HG03521 (cell line): ENCODE results near the gene RIPK3.
"Not testable (repeated sequence)": the region's sequence is repeated elsewhere in the genome, so short reads cannot be mapped to it uniquely, and the experiment has no call there.

Experiments used
- ATAC-seq: cut with Tn5 transposase; IDR thresholded peaks from one replicate; pipeline ENCODE4 v1.9.1; 2021; ENCODE audit warnings: mild to moderate bottlenecking, moderate library complexity; ENCODE audit not compliant: unreplicated experiment

The RIPK3 gene

DNA sequence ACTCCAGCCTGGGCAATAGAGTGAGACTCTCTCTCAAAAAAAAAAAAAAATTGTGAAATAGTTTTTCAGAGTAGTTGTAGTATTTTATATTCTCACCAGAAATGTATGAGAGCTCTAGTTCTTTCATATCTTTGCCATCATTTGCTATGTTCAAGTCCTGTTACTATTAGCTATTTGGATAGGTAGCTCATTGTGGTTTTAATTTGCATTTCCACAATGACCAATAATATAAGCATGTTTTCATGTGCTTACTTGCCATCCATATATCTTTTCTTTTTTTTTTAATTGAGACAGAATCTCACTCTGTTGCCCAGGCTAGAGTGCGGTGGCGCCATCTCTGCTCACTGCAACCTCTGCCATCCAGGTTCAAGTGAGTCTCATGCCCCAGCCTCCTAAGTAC lies 8.4 kb upstream of the RIPK3 start:
- no peak for ATAC-seq

DNA sequence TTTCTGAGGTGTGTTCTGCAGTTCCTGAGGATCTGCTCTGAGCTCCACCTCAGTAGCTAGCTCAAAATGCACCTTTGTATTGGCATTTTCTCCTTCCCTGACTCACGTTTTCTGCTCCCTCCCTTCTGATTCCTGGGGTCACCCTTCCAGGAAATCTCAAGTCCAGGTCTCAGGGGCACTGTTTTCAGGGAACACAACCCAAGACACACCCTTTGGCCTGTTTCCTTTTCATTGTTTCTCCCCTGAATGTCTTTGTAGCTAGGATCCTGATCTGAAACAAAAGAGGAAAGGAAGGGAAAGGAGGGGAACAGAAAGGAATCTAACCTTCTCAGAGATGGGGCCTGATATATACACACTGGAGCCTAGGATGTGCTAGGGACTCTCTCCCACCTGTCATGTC lies 7.3 kb upstream of the RIPK3 start:
- ATAC-seq, result no peak

DNA sequence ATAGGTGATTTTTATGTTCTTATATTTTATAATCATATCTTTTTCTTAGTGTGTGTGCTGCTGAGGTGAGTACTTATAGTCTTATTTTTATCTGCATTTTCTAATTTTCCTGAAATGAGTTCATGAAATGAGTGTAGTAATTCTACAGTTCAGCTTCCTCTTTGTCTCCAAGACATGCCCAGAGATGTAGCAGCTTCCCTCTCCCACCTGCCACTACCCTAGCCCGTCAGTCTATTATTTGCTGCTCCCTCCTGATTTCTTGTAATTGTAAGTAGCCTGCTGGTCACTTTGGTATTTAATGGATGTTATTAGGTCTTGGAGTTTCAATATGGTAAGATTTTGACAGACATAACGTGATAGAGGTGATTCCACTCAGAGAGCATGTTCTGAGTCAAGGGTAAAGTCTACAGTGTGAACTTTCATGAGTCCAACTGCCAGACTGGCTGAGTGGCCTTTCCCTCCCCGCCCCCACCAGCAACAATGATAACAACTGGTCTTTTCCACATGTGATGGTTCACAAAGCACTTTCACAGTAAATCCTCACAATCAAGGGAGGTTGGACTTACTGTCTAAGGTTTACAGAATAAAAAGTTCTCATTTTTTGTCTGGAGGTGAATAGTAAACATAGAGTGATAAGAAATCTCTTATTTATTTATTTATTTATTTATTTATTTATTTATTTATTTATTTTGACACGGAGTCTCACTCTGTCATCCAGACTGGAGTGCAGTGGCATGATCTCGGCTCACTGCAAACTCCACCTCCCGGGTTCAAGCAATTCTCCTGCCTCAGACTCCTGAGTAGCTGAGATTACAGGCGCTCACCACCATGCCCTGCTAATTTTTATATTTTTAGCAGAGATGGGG lies 4.2 kb upstream of the RIPK3 start:
- ATAC-seq, result no peak

- ATAC-seq, result no peak
Observed at GRCh38 chr14:24342889-24343288, 3.1 kb upstream of the RIPK3 start.

GRCh38 chr14:24340606-24341005 lies 815 bp upstream of the RIPK3 start:
- no peak for ATAC-seq

GRCh38 chr14:24338843-24339242 lies 948 bp downstream of the RIPK3 start:
- ATAC-seq, result no peak

GRCh38 chr14:24337824-24338175 lies 2.0 kb downstream of the RIPK3 start:
- no peak for ATAC-seq

- no peak for ATAC-seq
Observed at GRCh38 chr14:24337144-24337823, 2.5 kb downstream of the RIPK3 start.

- no peak for ATAC-seq
Observed at GRCh38 chr14:24335461-24336171, 4.2 kb downstream of the RIPK3 start.

- no peak for ATAC-seq
Observed at GRCh38 chr14:24334431-24335291, 5.1 kb downstream of the RIPK3 start, which contains the start of gene ADCY4. Gene ADCY4, minus strand, starts transcription at chr14:24335071. Its CDS starts 419 bp downstream, at chr14:24334652.

- peak; percentile 69 for ATAC-seq
Observed at GRCh38 chr14:24332268-24332993, 7.4 kb downstream of the RIPK3 start.

- ATAC-seq, result no peak
Observed at GRCh38 chr14:24331731-24332267, 8.0 kb downstream of the RIPK3 start.

DNA sequence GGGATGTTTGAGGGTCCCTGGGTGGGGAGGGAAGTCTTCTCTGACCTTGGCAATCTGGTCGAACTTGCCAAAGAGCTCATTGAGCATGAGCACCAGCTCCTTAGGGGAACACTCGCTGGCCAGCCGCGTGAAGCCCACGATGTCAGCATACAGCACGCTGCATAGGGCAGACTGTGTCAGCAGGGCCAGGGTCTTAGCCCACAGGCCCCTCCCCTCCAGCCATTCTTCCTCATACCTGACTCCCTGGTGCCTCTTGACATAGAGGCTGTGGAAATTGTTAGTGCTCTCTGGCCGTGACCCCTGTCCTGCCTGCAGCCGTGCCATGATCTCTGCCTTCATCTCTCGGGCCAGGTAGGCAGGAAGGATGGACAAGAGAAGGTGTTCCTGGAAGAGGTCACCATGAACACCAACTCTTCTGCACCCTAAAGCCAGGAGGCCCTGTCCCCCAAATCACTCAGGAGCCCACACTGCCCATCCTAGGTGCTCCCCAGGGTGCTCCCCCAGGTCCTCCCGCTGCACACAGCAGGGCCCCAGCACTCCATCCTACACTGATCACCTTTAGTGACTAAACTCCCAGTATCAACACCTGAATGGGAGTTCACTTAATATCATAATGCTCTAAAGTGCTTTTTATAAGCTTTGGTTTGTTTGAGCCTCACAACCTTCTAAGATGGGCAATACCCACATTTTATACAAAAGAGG lies 8.7 kb downstream of the RIPK3 start:
- no peak for ATAC-seq

GRCh38 chr14:24329736-24330135 lies 10.1 kb downstream of the RIPK3 start:
- ATAC-seq, result no peak

DNA sequence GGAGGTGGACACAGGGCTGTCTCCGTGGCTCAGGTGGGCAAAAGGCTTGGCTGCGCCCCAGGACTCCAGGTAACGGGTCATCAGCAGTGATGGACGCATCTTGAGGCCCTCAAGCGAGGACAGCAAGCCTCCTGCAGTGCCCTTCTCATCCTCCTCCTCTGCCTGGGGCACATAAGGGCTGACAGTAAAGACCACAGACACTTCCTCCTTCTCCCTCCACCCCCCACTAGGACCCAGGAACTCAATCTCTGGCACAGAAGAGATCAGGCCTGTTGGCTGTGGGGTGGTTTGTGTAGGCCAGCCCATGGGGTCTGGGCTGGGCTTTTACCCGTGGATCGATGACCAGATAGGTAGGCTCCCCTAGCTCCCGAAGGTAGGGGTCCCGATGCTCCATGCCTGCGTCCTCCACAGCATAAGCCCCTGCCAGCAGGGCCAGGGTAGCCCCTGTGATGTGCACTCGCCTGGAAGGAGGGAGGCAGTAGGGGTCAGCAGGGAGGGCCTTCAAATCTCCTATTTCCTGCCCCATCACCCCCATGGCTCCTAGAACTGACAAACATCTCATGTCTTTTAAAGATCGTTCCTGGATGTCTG lies 10.6 kb downstream of the RIPK3 start:
- no peak for ATAC-seq

GRCh38 chr14:24327914-24328313 lies 11.9 kb downstream of the RIPK3 start:
- not testable (repeated sequence) for ATAC-seq

DNA sequence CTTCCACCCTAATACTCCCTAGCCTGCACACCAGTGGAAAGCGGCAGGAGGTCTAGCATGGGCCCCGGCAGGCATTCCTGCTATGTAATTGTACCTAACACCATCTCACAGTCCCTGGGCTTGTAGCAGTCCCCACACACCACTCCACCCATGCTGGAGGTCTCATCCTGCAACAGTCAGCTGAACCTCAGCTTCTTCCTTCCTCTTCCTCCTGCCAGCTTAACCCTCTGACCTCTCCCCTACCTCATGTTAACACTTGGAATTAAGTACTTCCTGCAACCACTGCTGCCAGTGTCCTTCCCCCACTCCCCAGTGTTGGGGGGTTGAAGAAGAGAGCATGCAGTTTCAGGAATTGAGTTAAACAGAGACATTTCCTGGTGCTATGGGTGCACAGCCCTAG lies 12.5 kb downstream of the RIPK3 start:
- ATAC-seq, result no peak

- ATAC-seq, result no peak
Observed at GRCh38 chr14:24325963-24326362, 13.8 kb downstream of the RIPK3 start.

GRCh38 chr14:24325041-24325530 lies 14.7 kb downstream of the RIPK3 start:
- no peak for ATAC-seq
